Measurements from ENCODE around the gene PRSS23. TPM values are rescaled to one million over a fixed set of nuclear protein-coding genes. Genes with fewer than 3 reads are reported as not detected.

Gene PRSS23
- polyA plus RNA-seq, 1 donor from 2014 or later = 3.6 TPM

Other genes with a start within 250 kb of the PRSS23 start
- gene ME3, start 127.9 kb upstream of the PRSS23 start, polyA plus RNA-seq = 2.1 and 3.2 TPM in 2 replicates
- gene FZD4, start 154.9 kb downstream of the PRSS23 start, polyA plus RNA-seq = 0.76 and 0.82 TPM in 2 replicates
- 15.6 and 20.9 TPM in 2 replicates for gene TMEM135, start 237.4 kb downstream of the PRSS23 start, polyA plus RNA-seq

Measured in neural cell (in vitro differentiated cells).